ENCODE results near the gene MUSK.
"Not testable (repeated sequence)": the region's sequence is repeated elsewhere in the genome, so short reads cannot be mapped to it uniquely, and the experiment has no call there.

MUSK gene

GRCh38 chr9:110764006-110764405 is 95.4 kb downstream of the MUSK start:
- no peak for DNase-seq

- DNase-seq, result no peak
Observed at GRCh38 chr9:110765926-110766325, 97.3 kb downstream of the MUSK start.

GRCh38 chr9:110767559-110768063 is 99.0 kb downstream of the MUSK start:
- no peak for DNase-seq

GRCh38 chr9:110768886-110769285 is 100.3 kb downstream of the MUSK start:
- no peak for DNase-seq

- no peak for DNase-seq
Observed at GRCh38 chr9:110769667-110770066, 101.1 kb downstream of the MUSK start.

- DNase-seq, result no peak
Observed at GRCh38 chr9:110775724-110776123, 107.1 kb downstream of the MUSK start.

- no peak for DNase-seq
Observed at GRCh38 chr9:110776221-110776620, 107.6 kb downstream of the MUSK start.

- no peak for DNase-seq
Observed at GRCh38 chr9:110777196-110777875, 108.7 kb downstream of the MUSK start.

- no peak for DNase-seq
Observed at GRCh38 chr9:110777876-110778215, 109.3 kb downstream of the MUSK start.

- DNase-seq, result no peak
Observed at GRCh38 chr9:110782701-110783100, 114.1 kb downstream of the MUSK start.

GRCh38 chr9:110784309-110784708 is 115.7 kb downstream of the MUSK start:
- DNase-seq, result no peak

- DNase-seq, result no peak
Observed at GRCh38 chr9:110785166-110785565, 116.6 kb downstream of the MUSK start.

GRCh38 chr9:110788396-110788795 is 119.8 kb downstream of the MUSK start:
- DNase-seq, result not testable (repeated sequence)

- DNase-seq, result no peak
Observed at GRCh38 chr9:110788871-110789270, 120.3 kb downstream of the MUSK start.

- no peak for DNase-seq
Observed at GRCh38 chr9:110797611-110798010, 129.0 kb downstream of the MUSK start.

- DNase-seq, result no peak
Observed at GRCh38 chr9:110799396-110799795, 130.8 kb downstream of the MUSK start.

- DNase-seq, result no peak
Observed at GRCh38 chr9:110801426-110801825, 132.8 kb downstream of the MUSK start.

GRCh38 chr9:110802416-110803035 is 133.9 kb downstream of the MUSK start:
- DNase-seq, result no peak

- no peak for DNase-seq
Observed at GRCh38 chr9:110807956-110808598, 139.5 kb downstream of the MUSK start.

GRCh38 chr9:110808599-110808980 is 140.0 kb downstream of the MUSK start:
- DNase-seq, result no peak

GRCh38 chr9:110809038-110809595 is 140.5 kb downstream of the MUSK start:
- no peak for DNase-seq

- no peak for DNase-seq
Observed at GRCh38 chr9:110810262-110810976, 141.8 kb downstream of the MUSK start.

- no peak for DNase-seq
Observed at GRCh38 chr9:110812886-110813285, 144.3 kb downstream of the MUSK start.
